ENCODE measurements around the gene CELF6.
A peak's percentile ranks its signal among the peaks of the same experiment; 100 is the strongest.
"Not testable (repeated sequence)": the region's sequence is repeated elsewhere in the genome, so short reads cannot be mapped to it uniquely, and the experiment has no call there.

CELF6 gene

GRCh38 chr15:72315706-72316370 is 4.1 kb downstream of the CELF6 start:
- no peak for DNase-seq

- DNase-seq, result no peak
Measured at GRCh38 chr15:72313881-72314280, 6.1 kb downstream of the CELF6 start.

- DNase-seq, result no peak
Measured at GRCh38 chr15:72313448-72313840, 6.5 kb downstream of the CELF6 start.

GRCh38 chr15:72312605-72313447 is 7.1 kb downstream of the CELF6 start:
- peak; percentile 65 for DNase-seq

GRCh38 chr15:72307026-72307425 is 12.9 kb downstream of the CELF6 start:
- DNase-seq, result no peak

- DNase-seq, result peak; percentile 15 to 24
Measured at GRCh38 chr15:72306211-72306785, 13.7 kb downstream of the CELF6 start.

- DNase-seq, result no peak
Measured at GRCh38 chr15:72304596-72304995, 15.4 kb downstream of the CELF6 start.

- DNase-seq, result no peak
Measured at GRCh38 chr15:72302955-72303354, 17.0 kb downstream of the CELF6 start.

GRCh38 chr15:72289597-72290325 is 30.2 kb downstream of the CELF6 start:
- DNase-seq, result no peak

GRCh38 chr15:72288796-72289596 is 31.0 kb downstream of the CELF6 start:
- DNase-seq, result no peak

GRCh38 chr15:72285927-72286516 is 33.9 kb downstream of the CELF6 start:
- DNase-seq, result peak; percentile 59 to 66

GRCh38 chr15:72285402-72285801 is 34.6 kb downstream of the CELF6 start:
- no peak for DNase-seq

- DNase-seq, result no peak
Measured at GRCh38 chr15:72284781-72285180, 35.2 kb downstream of the CELF6 start.

GRCh38 chr15:72281713-72282112 is 38.2 kb downstream of the CELF6 start:
- DNase-seq, result no peak

GRCh38 chr15:72280751-72281150 is 39.2 kb downstream of the CELF6 start:
- no peak for DNase-seq

- no peak for DNase-seq
Measured at GRCh38 chr15:72278737-72279136, 41.2 kb downstream of the CELF6 start.

GRCh38 chr15:72276326-72276700 is 43.6 kb downstream of the CELF6 start:
- DNase-seq, result no peak

GRCh38 chr15:72275635-72276325 is 44.2 kb downstream of the CELF6 start:
- DNase-seq, result not testable (repeated sequence)

GRCh38 chr15:72272997-72273352 is 47.0 kb downstream of the CELF6 start:
- no peak for DNase-seq

- DNase-seq, result peak; percentile 97 to 99
Measured at GRCh38 chr15:72272213-72272996, 47.6 kb downstream of the CELF6 start, which contains the start of gene PARP6. Gene PARP6, minus strand, starts transcription at chr15:72272554. Its CDS starts 5,077 bp downstream, at chr15:72267477.

GRCh38 chr15:72271895-72272212 is 48.1 kb downstream of the CELF6 start:
- DNase-seq, result peak in 1 of 2 donors; percentile 31
